ENCODE data around the gene LMAN2. TPM values are rescaled to one million over a fixed set of nuclear protein-coding genes. Genes with fewer than 3 reads are reported as not detected.

Gene LMAN2
- total RNA-seq, 6 experiments from 2014 or later = 103 to 297 (median 160) TPM

DNA sequence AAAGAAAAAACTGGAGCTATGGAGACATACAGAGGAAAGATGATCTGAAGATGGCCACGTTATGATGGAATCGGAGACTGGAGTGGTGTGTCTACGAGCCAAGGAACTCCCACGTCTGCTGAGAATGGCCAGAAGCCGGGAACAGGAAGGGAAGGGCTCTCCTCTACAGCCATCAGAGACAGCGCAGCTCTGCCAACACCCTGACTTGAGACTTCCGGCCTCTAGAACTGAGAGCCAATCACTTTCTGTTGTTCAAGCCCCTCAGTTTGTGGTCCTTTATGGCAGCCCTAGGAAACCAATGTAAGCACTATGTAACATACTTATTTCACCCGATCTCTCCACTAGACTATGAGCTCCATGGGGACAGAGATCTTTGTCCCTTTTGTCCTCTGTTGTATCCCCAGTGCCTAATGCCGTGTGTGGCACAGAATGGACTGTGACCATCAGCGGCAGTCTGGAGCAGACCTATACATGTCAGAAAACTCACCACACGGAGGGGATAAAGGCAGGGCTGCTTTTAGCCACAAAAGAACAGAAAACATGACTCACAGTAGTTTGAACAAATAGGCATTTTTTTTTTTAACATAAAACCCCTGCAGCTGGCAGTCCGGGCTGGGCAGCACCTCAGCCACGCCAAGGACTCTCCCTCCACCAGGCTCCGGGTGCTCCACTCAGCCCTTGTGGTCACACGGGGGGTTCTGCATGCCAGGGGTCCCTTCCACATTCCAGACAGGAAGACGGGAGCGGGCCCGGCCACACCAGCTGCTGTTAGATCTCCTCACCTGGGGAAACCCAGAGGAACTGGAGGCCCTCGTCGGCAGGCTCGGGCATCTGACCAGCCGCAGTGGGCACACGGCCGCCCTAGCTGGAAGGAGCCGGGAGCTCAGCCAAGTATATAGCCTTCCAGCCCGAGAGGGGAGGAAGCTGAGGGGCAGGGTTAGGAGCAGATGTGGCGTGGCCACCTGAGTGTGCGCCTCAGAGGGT lies 23.6 kb downstream of the LMAN2 start:
- Histone ChIP-seq H3K4me1 (peaks cover 0 to 12% (median 4%) of the 10 kb centered on the region in 4 donors), H3K27ac (peak overlapping the region in 1 of 3 donors; percentile 24), H3K4me3 (no peak overlapping the region), H3K9me3 (no peaks in the 10 kb centered on the region), H3K36me3 (peaks cover 0 to 22% (median 10%) of the 10 kb centered on the region in 4 donors), H3K27me3 (no peaks in the 10 kb centered on the region)
- intact Hi-C loops (cut with DNase I) = no loop called here
- peak; percentile 30 to 60 (median 52) for ATAC-seq
- 63% methylated on average over 11 of the region's 28 CpGs for WGBS (ENCODE audit: insufficient coverage, low coverage, low lambda C conversion rate, missing lambda C conversion rate)
- DNase-seq = peak in 1 of 3 donors; percentile 49
- TF ChIP-seq CTCF (IDR thresholded peaks at IDR 0.05) (no peak), POLR2A (IDR thresholded peaks at IDR 0.05) (no peak)

- peak; percentile 37 to 71 (median 65) for ATAC-seq
- Histone ChIP-seq H3K27me3 (no peaks in the 10 kb centered on the region), H3K4me1 (peaks cover 0 to 12% (median 4%) of the 10 kb centered on the region in 4 donors), H3K36me3 (peaks cover 0 to 10% (median 3%) of the 10 kb centered on the region in 4 donors), H3K4me3 (no peak overlapping the region), H3K9me3 (no peaks in the 10 kb centered on the region), H3K27ac (peak overlapping the region in 1 of 3 donors; percentile 42)
- DNase-seq = peak in 1 of 3 donors; percentile 46
- TF ChIP-seq POLR2A (IDR thresholded peaks at IDR 0.05) = no peak
- TF ChIP-seq CTCF (IDR thresholded peaks at IDR 0.05) = no peak
- WGBS (ENCODE audit: insufficient coverage, low coverage, low lambda C conversion rate, missing lambda C conversion rate) = 57% methylated on average over 1 of the region's 1 CpG
- intact Hi-C loops (cut with DNase I) = no loop called here
Observed at GRCh38 chr5:177325868-177326381, 25.5 kb downstream of the LMAN2 start.

- no peak overlapping the region for H3K27ac ChIP-seq
- no peak overlapping the region for H3K4me3 ChIP-seq
- TF ChIP-seq CTCF (IDR thresholded peaks at IDR 0.05) = no peak
- TF ChIP-seq POLR2A (IDR thresholded peaks at IDR 0.05) = no peak
- intact Hi-C loops (cut with DNase I) = no loop called here
- H3K9me3 ChIP-seq = no peaks in the 10 kb centered on the region
- 86% methylated on average over 7 of the region's 7 CpGs for WGBS (ENCODE audit: insufficient coverage, low coverage, low lambda C conversion rate, missing lambda C conversion rate)
- H3K36me3 ChIP-seq = no peaks in the 10 kb centered on the region
- H3K27me3 ChIP-seq = no peaks in the 10 kb centered on the region
- H3K4me1 ChIP-seq = peaks cover 0 to 12% (median 5%) of the 10 kb centered on the region in 4 donors
- ATAC-seq (peak in 2 of 4 donors; percentile 26 to 36), DNase-seq (peak in 2 of 3 donors; percentile 20 to 23)
Observed at GRCh38 chr5:177320879-177321278, 30.6 kb downstream of the LMAN2 start.

- WGBS (ENCODE audit: insufficient coverage, low coverage, low lambda C conversion rate, missing lambda C conversion rate) = 66% methylated on average over 7 of the region's 14 CpGs
- H3K9me3 ChIP-seq = no peaks in the 10 kb centered on the region
- no peak overlapping the region for H3K4me3 ChIP-seq
- H3K4me1 ChIP-seq = peaks cover 0 to 7% (median 3%) of the 10 kb centered on the region in 4 donors
- DNase-seq (peak in 2 of 3 donors; percentile 18 to 60), ATAC-seq (no peak)
- intact Hi-C loops (cut with DNase I) = loop anchor here (10.0 kb wide), 2 partner anchors 65 to 135 kb away; partner anchors contain the start of gene SLC34A1 (in 1 of the 2)
- no peaks in the 10 kb centered on the region for H3K36me3 ChIP-seq
- no peak overlapping the region for H3K27ac ChIP-seq
- H3K27me3 ChIP-seq = no peaks in the 10 kb centered on the region
- TF ChIP-seq CTCF (IDR thresholded peaks at IDR 0.05) (no peak), POLR2A (IDR thresholded peaks at IDR 0.05) (no peak)
Observed at GRCh38 chr5:177319913-177320588, 31.4 kb downstream of the LMAN2 start.

Measured in right lobe of liver (tissue), 6 donors.